ENCODE data around the gene TRPC3.

DNA sequence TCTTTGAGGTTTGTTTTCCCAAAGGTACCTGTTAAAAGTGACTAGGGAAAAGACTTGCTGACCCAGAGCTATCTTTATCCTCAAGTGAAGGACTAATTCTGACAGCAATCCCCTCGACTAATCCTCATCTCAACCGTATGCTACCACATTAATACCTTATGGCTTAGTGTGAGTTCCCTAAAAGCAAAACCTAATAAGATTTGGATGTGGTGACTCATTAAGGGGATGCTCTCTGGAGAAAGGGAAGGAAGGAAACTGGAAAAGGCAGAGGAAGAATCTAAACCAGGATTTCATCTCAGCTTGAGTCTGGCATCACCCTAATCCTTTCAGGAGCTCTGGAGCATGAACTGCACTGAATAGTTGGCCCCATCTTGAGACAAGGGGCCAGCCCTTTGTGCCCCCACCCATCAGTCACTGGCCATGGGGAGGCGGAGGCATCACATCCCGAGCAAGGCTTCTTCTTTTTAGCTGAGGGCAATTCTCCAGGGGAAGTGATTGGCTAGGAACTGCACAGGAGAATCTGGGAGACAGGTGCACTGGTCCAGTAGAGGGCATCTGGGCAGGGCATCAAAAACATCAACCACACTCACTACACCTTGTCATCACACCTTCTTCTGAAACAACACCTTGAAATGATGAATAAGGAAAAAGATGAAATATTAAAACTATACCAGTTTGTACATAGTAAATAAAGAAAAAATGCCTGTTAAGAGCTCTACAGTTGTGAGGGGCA is 74.7 kb downstream of the TRPC3 start:
- TF ChIP-seq, protein P1, sequence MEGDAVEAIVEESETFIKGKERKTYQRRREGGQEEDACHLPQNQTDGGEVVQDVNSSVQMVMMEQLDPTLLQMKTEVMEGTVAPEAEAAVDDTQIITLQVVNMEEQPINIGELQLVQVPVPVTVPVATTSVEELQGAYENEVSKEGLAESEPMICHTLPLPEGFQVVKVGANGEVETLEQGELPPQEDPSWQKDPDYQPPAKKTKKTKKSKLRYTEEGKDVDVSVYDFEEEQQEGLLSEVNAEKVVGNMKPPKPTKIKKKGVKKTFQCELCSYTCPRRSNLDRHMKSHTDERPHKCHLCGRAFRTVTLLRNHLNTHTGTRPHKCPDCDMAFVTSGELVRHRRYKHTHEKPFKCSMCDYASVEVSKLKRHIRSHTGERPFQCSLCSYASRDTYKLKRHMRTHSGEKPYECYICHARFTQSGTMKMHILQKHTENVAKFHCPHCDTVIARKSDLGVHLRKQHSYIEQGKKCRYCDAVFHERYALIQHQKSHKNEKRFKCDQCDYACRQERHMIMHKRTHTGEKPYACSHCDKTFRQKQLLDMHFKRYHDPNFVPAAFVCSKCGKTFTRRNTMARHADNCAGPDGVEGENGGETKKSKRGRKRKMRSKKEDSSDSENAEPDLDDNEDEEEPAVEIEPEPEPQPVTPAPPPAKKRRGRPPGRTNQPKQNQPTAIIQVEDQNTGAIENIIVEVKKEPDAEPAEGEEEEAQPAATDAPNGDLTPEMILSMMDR (IDR thresholded peaks at IDR 0.05; ENCODE audit: control extremely low read depth in 1 of 3, insufficient read depth in 1 of 3, low read depth in 1 of 3, low read length in 3 of 3) = no peak
- TF ChIP-seq POLR2AphosphoS5 (IDR thresholded peaks at IDR 0.05; ENCODE audit: low read depth, low read length) (no peak), TEAD4 (IDR thresholded peaks at IDR 0.05; ENCODE audit: low read depth, low read length) (no peak), JUN (IDR thresholded peaks at IDR 0.05; ENCODE audit: low read depth, low read length) (no peak), GTF2F1 (IDR thresholded peaks at IDR 0.05; ENCODE audit: borderline replicate concordance, low read depth, low read length) (no peak), PHF8 (conservative IDR thresholded peaks at IDR 0.05; ENCODE audit: low read depth, low read length) (no peak), ZNF274 (IDR thresholded peaks at IDR 0.05; ENCODE audit: borderline replicate concordance, extremely low read depth, low read length) (no peak)
- TF ChIP-seq, protein P2, sequence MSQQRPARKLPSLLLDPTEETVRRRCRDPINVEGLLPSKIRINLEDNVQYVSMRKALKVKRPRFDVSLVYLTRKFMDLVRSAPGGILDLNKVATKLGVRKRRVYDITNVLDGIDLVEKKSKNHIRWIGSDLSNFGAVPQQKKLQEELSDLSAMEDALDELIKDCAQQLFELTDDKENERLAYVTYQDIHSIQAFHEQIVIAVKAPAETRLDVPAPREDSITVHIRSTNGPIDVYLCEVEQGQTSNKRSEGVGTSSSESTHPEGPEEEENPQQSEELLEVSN (IDR thresholded peaks at IDR 0.05) = no peak
